Sigmoid colon (tissue), 3 donors: ENCODE data around the gene P4HB.

ENCODE experiments used
- CTCF ChIP-seq, 4 experiments: fragments of 450-650 bp in 3 of 4; fragments of 200-600 bp in 1 of 4; IDR thresholded peaks; one replicate each; pipeline ENCODE4 v1.5.1; 2016 to 2019; ENCODE audit warnings: antibody characterized with exemption in 4 of 4, mild to moderate bottlenecking in 3 of 4, moderate library complexity in 2 of 4
- POLR2A ChIP-seq, 2 donors: fragments of 450-650 bp; IDR thresholded peaks; one replicate each; pipeline ENCODE4 v1.6.1; 2016; ENCODE audit warnings: antibody characterized with exemption in 2 of 2, mild to moderate bottlenecking in 2 of 2, moderate library complexity in 2 of 2

GRCh38 chr17:81829858-81830257, 30.5 kb downstream of the P4HB start:
- no peak for TF ChIP-seq POLR2A (IDR thresholded peaks at IDR 0.05)
- no peak for TF ChIP-seq CTCF (IDR thresholded peaks at IDR 0.05)
